Lower lobe of right lung (tissue), 2 donors: Measurements from ENCODE around the gene LRP1B. TPM values are rescaled to one million over a fixed set of nuclear protein-coding genes. Genes with fewer than 3 reads are reported as not detected.

Source experiments
- ATAC-seq, 2 donors: fragments of 200-7000 bp; cut with Tn5 transposase; one replicate each; pipeline ENCODE4 v1.9.1; 2020 to 2022; ENCODE audit warnings: mild to moderate bottlenecking in 2 of 2, moderate library complexity in 2 of 2
- DNase-seq: peaks from one replicate; pipeline ENCODE4 v3.0.0-alpha.2; 2020
- H3K27ac ChIP-seq: fragments of 200-600 bp; one replicate; pipeline ENCODE4 v1.8.0; 2022
- H3K27me3 ChIP-seq: fragments of 200-600 bp; one replicate; pipeline ENCODE4 v1.8.0; 2022; ENCODE audit warnings: low read depth
- H3K36me3 ChIP-seq: fragments of 200-600 bp; one replicate; pipeline ENCODE4 v1.8.0; 2022; ENCODE audit warnings: mild to moderate bottlenecking
- H3K4me1 ChIP-seq: fragments of 200-600 bp; one replicate; pipeline ENCODE4 v1.8.0; 2022
- H3K4me3 ChIP-seq: fragments of 200-600 bp; one replicate; pipeline ENCODE4 v1.8.0; 2022; ENCODE audit warnings: mild to moderate bottlenecking
- H3K9me3 ChIP-seq: fragments of 200-600 bp; one replicate; pipeline ENCODE4 v1.8.0; 2022
- intact Hi-C: fragments of 100-400 bp; cut with DNase I; formaldehyde crosslinking; loops from one replicate; pipeline ENCODE4 v1.11.0; 2022
- total RNA-seq: library from RNA; stranded (reverse); fragmentation: NEBNext Ultra II Directional; extraction: Animal tissue kit (Norgen Biotek cat#: 25700); gene quantifications from one replicate; pipeline ENCODE4 v1.2.1, GENCODE V29; 2021
- TF ChIP-seq, protein P1 (sequence below): fragments of 200-600 bp; IDR thresholded peaks from one replicate; pipeline ENCODE4 v1.8.0; 2022; ENCODE audit warnings: antibody characterized with exemption, mild to moderate bottlenecking
- donor health status: DM: no; HTN: yes; CAD: no; lungs with severe emphysema.

The LRP1B gene
- total RNA-seq, 1 donor from 2014 or later = 0.09 TPM

DNA sequence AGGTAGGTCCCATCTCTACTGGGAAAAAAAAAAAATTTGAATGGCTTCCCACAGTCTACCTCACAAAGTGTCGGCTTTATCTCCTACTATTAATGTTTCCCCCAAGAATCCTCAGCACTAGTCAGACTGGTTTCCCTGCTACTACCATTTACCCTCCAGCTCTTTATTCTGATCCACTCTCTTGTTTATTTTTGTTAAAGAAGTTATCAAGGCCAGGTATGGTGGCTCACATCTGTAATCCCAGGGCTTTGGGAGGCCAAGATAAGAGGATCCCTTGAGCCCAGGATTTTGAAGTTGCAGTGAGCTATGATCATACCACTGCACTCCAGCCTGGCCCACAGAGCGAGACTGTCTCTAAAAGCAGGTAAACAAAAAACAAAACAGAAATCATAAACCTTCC lies 1275.3 kb downstream of the LRP1B start:
- Histone ChIP-seq H3K27me3 (no peaks in the 10 kb centered on the region), H3K4me3 (no peak overlapping the region), H3K36me3 (no peaks in the 10 kb centered on the region), H3K27ac (no peak overlapping the region), H3K4me1 (no peaks in the 10 kb centered on the region), H3K9me3 (no peaks in the 10 kb centered on the region)
- intact Hi-C loops = no loop called here
- DNase-seq (no peak), ATAC-seq (no peak)
- TF ChIP-seq, protein P1, sequence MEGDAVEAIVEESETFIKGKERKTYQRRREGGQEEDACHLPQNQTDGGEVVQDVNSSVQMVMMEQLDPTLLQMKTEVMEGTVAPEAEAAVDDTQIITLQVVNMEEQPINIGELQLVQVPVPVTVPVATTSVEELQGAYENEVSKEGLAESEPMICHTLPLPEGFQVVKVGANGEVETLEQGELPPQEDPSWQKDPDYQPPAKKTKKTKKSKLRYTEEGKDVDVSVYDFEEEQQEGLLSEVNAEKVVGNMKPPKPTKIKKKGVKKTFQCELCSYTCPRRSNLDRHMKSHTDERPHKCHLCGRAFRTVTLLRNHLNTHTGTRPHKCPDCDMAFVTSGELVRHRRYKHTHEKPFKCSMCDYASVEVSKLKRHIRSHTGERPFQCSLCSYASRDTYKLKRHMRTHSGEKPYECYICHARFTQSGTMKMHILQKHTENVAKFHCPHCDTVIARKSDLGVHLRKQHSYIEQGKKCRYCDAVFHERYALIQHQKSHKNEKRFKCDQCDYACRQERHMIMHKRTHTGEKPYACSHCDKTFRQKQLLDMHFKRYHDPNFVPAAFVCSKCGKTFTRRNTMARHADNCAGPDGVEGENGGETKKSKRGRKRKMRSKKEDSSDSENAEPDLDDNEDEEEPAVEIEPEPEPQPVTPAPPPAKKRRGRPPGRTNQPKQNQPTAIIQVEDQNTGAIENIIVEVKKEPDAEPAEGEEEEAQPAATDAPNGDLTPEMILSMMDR = no peak

GRCh38 chr2:140851258-140851981 lies 1279.4 kb downstream of the LRP1B start:
- Histone ChIP-seq H3K27me3 (no peaks in the 10 kb centered on the region), H3K27ac (no peak overlapping the region), H3K36me3 (no peaks in the 10 kb centered on the region), H3K9me3 (no peaks in the 10 kb centered on the region), H3K4me3 (no peak overlapping the region), H3K4me1 (no peaks in the 10 kb centered on the region)
- ATAC-seq = no peak
- intact Hi-C loops = no loop called here
- TF ChIP-seq, protein P1 = no peak
- no peak for DNase-seq

DNA sequence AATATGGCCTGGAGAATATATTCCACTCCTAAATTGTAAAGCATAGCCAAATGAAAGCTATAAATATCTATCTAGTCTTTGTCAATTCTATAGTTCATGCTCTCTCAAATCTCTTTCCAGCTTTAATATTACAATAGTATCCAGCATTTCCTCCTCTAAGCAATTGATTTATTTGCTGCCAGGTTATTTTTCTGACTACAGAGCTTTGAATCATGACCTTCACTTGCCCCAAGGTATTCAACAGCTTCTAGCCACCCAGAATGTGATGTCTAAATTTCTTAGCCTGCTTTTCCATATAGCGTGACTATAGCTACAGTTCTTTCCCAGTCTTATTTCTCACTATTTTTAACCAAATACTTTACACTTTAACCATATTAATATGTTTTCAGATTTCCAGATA lies 1287.6 kb downstream of the LRP1B start:
- TF ChIP-seq, protein P1 = no peak
- H3K4me3 ChIP-seq = no peak overlapping the region
- no peaks in the 10 kb centered on the region for H3K4me1 ChIP-seq
- DNase-seq (no peak), ATAC-seq (no peak)
- H3K36me3 ChIP-seq = no peaks in the 10 kb centered on the region
- intact Hi-C loops = no loop called here
- H3K27me3 ChIP-seq = no peaks in the 10 kb centered on the region
- H3K9me3 ChIP-seq = no peaks in the 10 kb centered on the region
- H3K27ac ChIP-seq = no peak overlapping the region

- intact Hi-C loops = no loop called here
Measured at GRCh38 chr2:140842110-140842509, 1288.7 kb downstream of the LRP1B start.

GRCh38 chr2:140841141-140841540 lies 1289.7 kb downstream of the LRP1B start:
- ATAC-seq (no peak), DNase-seq (no peak)
- TF ChIP-seq, protein P1 = no peak
- Histone ChIP-seq H3K27me3 (no peaks in the 10 kb centered on the region), H3K27ac (no peak overlapping the region), H3K9me3 (no peaks in the 10 kb centered on the region), H3K4me3 (no peak overlapping the region), H3K36me3 (no peaks in the 10 kb centered on the region), H3K4me1 (no peaks in the 10 kb centered on the region)
- intact Hi-C loops = no loop called here

More at GRCh38 chr2:140842110-140842509, 1288.7 kb downstream of the LRP1B start:
- TF ChIP-seq, protein P1 = no peak
- H3K36me3 ChIP-seq = no peaks in the 10 kb centered on the region
- H3K4me1 ChIP-seq = no peaks in the 10 kb centered on the region
- ATAC-seq = no peak
- no peak overlapping the region for H3K27ac ChIP-seq
- DNase-seq = no peak
- no peak overlapping the region for H3K4me3 ChIP-seq
- no peaks in the 10 kb centered on the region for H3K9me3 ChIP-seq
- H3K27me3 ChIP-seq = no peaks in the 10 kb centered on the region
